ENCODE measurements around the gene ZBTB7C. TPM values are rescaled to one million over a fixed set of nuclear protein-coding genes. Genes with fewer than 3 reads are reported as not detected.

Gene ZBTB7C
- total and polyA plus RNA-seq, 2 of the 8 experiments (the other 6 are each of a cell fraction or from before 2014, with no cell fraction given): 0.15 to 0.45 TPM

- DNase-seq (ENCODE audit: low read depth in 1 of 2, low spot score in 2 of 2): no peak
- Histone ChIP-seq H3K18ac (ENCODE audit: extremely low read depth, low read length) (no peak overlapping the region), H2AK5ac (ENCODE audit: low read depth, low read length) (no peak overlapping the region; the same call in 1 of the 2 replicates), H3K23me2 (ENCODE audit: low read depth, low read length) (no peaks in the 10 kb centered on the region), H4K5ac (ENCODE audit: insufficient read length, low read depth, low read length) (no peak overlapping the region), H3K56ac (replicated peaks; ENCODE audit: insufficient read length, low read depth, low read length) (no peak overlapping the region), H4K20me1 (replicated peaks in 1 of 2; ENCODE audit: control insufficient read depth in 1 of 2, insufficient read depth in 2 of 2, low read length in 2 of 2) (peaks cover 0 to 1% of the 10 kb centered on the region in 2 experiments), H4K8ac (ENCODE audit: extremely low read depth, insufficient read depth, low read length) (no peak overlapping the region), H3K4ac (replicated peaks; ENCODE audit: insufficient read length, low read depth, low read length) (no peak overlapping the region), H3K4me1 (replicated peaks in 1 of 4; ENCODE audit: control insufficient read depth in 3 of 4, insufficient read depth in 4 of 4, low read length in 3 of 4) (peaks cover 0 to 10% (median 7%) of the 10 kb centered on the region in 4 experiments; a peak in 5 of 7 replicates), H4K91ac (replicated peaks; ENCODE audit: insufficient read length, low read length) (no peak overlapping the region), H2BK15ac (ENCODE audit: low read length) (no peak overlapping the region), H2BK12ac (ENCODE audit: low read depth, low read length) (no peak overlapping the region), H3K4me2 (ENCODE audit: insufficient read depth in 1 of 2, low read depth in 2 of 2, low read length in 2 of 2) (no peak overlapping the region), H3K23ac (ENCODE audit: insufficient read length) (no peak overlapping the region), H3K9ac (replicated peaks in 1 of 4; ENCODE audit: extremely low read depth in 1 of 4, low read depth in 3 of 4, low read length in 3 of 4) (no peak overlapping the region), H3K14ac (ENCODE audit: insufficient read length) (no peak overlapping the region), H3K79me1 (ENCODE audit: low read depth, low read length) (no peaks in the 10 kb centered on the region), H2BK120ac (replicated peaks; ENCODE audit: low read depth, low read length) (no peak overlapping the region), H3K27me3 (replicated peaks in 1 of 4; ENCODE audit: control insufficient read depth in 3 of 4, extremely low read depth in 1 of 4, insufficient read depth in 3 of 4, low read length in 3 of 4) (no peaks in the 10 kb centered on the region), H2BK20ac (ENCODE audit: low read length) (no peak overlapping the region), H3K27ac (ENCODE audit: low read depth, low read length) (no peak overlapping the region), H3K79me2 (ENCODE audit: control insufficient read depth in 1 of 2, insufficient read depth in 2 of 2, low read length in 2 of 2) (no peaks in the 10 kb centered on the region), H2BK5ac (ENCODE audit: low read depth, low read length) (no peak overlapping the region), H2AFZ (ENCODE audit: low read length) (no peak overlapping the region), H3K9me3 (ENCODE audit: insufficient read depth in 2 of 2, low read depth in 1 of 2, low read length in 1 of 2) (no peaks in the 10 kb centered on the region), H3K36me3 (ENCODE audit: control insufficient read depth in 2 of 4, insufficient read depth in 4 of 4, low read length in 3 of 4) (no peaks in the 10 kb centered on the region), H3K4me3 (ENCODE audit: extremely low read depth in 1 of 4, insufficient read depth in 2 of 4, low read depth in 3 of 4, low read length in 4 of 4) (no peak overlapping the region)
- 94% methylated on average over 8 of the region's 8 CpGs; no CpG with 5 or more reads in 1 of the 2 experiments for WGBS, 2 experiments (ENCODE audit: extremely low coverage in 1 of 2, insufficient coverage in 1 of 2, insufficient read length in 1 of 2, insufficient replicate concordance in 2 of 2, low coverage in 1 of 2, low lambda C conversion rate in 2 of 2, missing lambda C conversion rate in 1 of 2)
- no peak for FAIRE-seq
- TF ChIP-seq MAX (IDR thresholded peaks at IDR 0.05) (no peak), POLR2A (IDR thresholded peaks at IDR 0.05; ENCODE audit: control extremely low read depth in 1 of 2, low read depth in 2 of 2, low read length in 2 of 2) (no peak), ASH2L (IDR thresholded peaks at IDR 0.05; ENCODE audit: low read length) (no peak), PHF8 (conservative IDR thresholded peaks at IDR 0.05; ENCODE audit: low read depth, low read length) (no peak), SIX5 (IDR thresholded peaks at IDR 0.05; ENCODE audit: low read depth, low read length) (no peak), CREB1 (IDR thresholded peaks at IDR 0.05) (no peak), TCF12 (IDR thresholded peaks at IDR 0.05; ENCODE audit: low read depth, low read length) (no peak), TAF1 (IDR thresholded peaks at IDR 0.05; ENCODE audit: low read depth, low read length) (no peak), SUZ12 (IDR thresholded peaks at IDR 0.05; ENCODE audit: low read length) (no peak)
- ChIA-PET POLR2A (ENCODE audit: partially characterized antibody) (interaction anchor here (1.0 kb wide), 1 partner anchor 18 kb away, joined by 3 read pairs; no protein-coding TSS in a partner anchor), CTCF (ENCODE audit: partially characterized antibody) (interaction anchor here (1.0 to 3.8 kb wide), 15 partner anchors 9 to 157 kb away, joined by 3 to 18 read pairs (median 5); no protein-coding TSS in a partner anchor)
These were observed 90.7 kb downstream of the ZBTB7C start for GRCh38 chr18:48318436-48318835.
